Activated T-helper 2 cell treated with anti-CD3 and anti-CD28 coated beads, Interferon-gamma antibody, Interleukin-2, Interleukin-4, amounts not matched to agents 10 μg/mL and 5 μg/mL and 100 μg/mL, durations not matched to agents 14 hours and 24 hours and 36 hours (primary cell): ENCODE measurements around the gene CCNYL1. TPM values are rescaled to one million over a fixed set of nuclear protein-coding genes. Genes with fewer than 3 reads are reported as not detected.
"Not testable (repeated sequence)": the region's sequence is repeated elsewhere in the genome, so short reads cannot be mapped to it uniquely, and the experiment has no call there.

Experiments used
- DNase-seq: peaks from one replicate; pipeline ENCODE4 v3.0.0; 2021; ENCODE audit warnings: low spot score
- H3K27ac Mint-ChIP-seq: one replicate; pipeline ENCODE4 v1.8.0; 2021; ENCODE audit warnings: mixed read lengths
- H3K27me3 Mint-ChIP-seq: one replicate; pipeline ENCODE4 v1.8.0; 2021; ENCODE audit warnings: low read depth, mixed read lengths
- H3K36me3 Mint-ChIP-seq: one replicate; pipeline ENCODE4 v1.8.0; 2021; ENCODE audit warnings: low read depth, mixed read lengths
- H3K4me1 Mint-ChIP-seq: one replicate; pipeline ENCODE4 v1.8.0; 2021; ENCODE audit warnings: low read depth, mixed read lengths
- H3K4me3 Mint-ChIP-seq: one replicate; pipeline ENCODE4 v1.8.0; 2021; ENCODE audit warnings: low read depth, mild to moderate bottlenecking, moderate library complexity, mixed read lengths
- H3K9me3 Mint-ChIP-seq: one replicate; pipeline ENCODE4 v1.8.0; 2021; ENCODE audit warnings: mixed read lengths
- intact Hi-C: fragments of 100-400 bp; cut with micrococcal nuclease; formaldehyde crosslinking; loops from one replicate; pipeline ENCODE4 v1.15.1; 2023
- total RNA-seq: library from RNA; stranded (reverse); gene quantifications from 2 replicates; pipeline ENCODE4 v1.2.3, GENCODE V29; 2022

The CCNYL1 gene
- total RNA-seq, 1 donor from 2014 or later, result 8.2 TPM

- H3K36me3 Mint-ChIP-seq, result no peaks in the 10 kb centered on the region
- H3K4me1 Mint-ChIP-seq, result peaks cover 8% of the 10 kb centered on the region
- H3K4me3 Mint-ChIP-seq, result no peak overlapping the region
- no peak for DNase-seq
- no peaks in the 10 kb centered on the region for H3K9me3 Mint-ChIP-seq
- H3K27me3 Mint-ChIP-seq, result no peaks in the 10 kb centered on the region
- intact Hi-C loops, result no loop called here
- no peak overlapping the region for H3K27ac Mint-ChIP-seq
Measured at GRCh38 chr2:207686812-207687211, 24.6 kb upstream of the CCNYL1 start.

- Mint-ChIP-seq H3K27ac (peak overlapping the region; percentile 17), H3K27me3 (no peaks in the 10 kb centered on the region), H3K4me1 (peaks cover 8% of the 10 kb centered on the region), H3K4me3 (no peak overlapping the region), H3K9me3 (no peaks in the 10 kb centered on the region), H3K36me3 (no peaks in the 10 kb centered on the region)
- intact Hi-C loops, result no loop called here
- no peak for DNase-seq
Measured at GRCh38 chr2:207688597-207688996, 22.8 kb upstream of the CCNYL1 start.

GRCh38 chr2:207690845-207691461 lies 20.5 kb upstream of the CCNYL1 start:
- intact Hi-C loops, result loop anchor here (5.0 kb wide), 1 partner anchor 59 kb away; no protein-coding TSS in a partner anchor
- DNase-seq, H3K27ac Mint-ChIP-seq, H3K4me1 Mint-ChIP-seq, H3K4me3 Mint-ChIP-seq, H3K27me3 Mint-ChIP-seq, H3K9me3 Mint-ChIP-seq, H3K36me3 Mint-ChIP-seq: not testable (repeated sequence)

GRCh38 chr2:207692206-207693065 lies 19.0 kb upstream of the CCNYL1 start:
- Mint-ChIP-seq H3K27me3 (no peaks in the 10 kb centered on the region), H3K27ac (no peak overlapping the region), H3K4me1 (peaks cover 9% of the 10 kb centered on the region)

GRCh38 chr2:207693641-207694249 lies 17.7 kb upstream of the CCNYL1 start:
- Mint-ChIP-seq H3K4me3 (no peak overlapping the region), H3K27me3 (no peaks in the 10 kb centered on the region), H3K9me3 (no peaks in the 10 kb centered on the region), H3K4me1 (peaks cover 3% of the 10 kb centered on the region), H3K27ac (no peak overlapping the region), H3K36me3 (no peaks in the 10 kb centered on the region)
- intact Hi-C loops, result loop anchor here (5.0 kb wide), 1 partner anchor 61 kb away; no protein-coding TSS in a partner anchor
- DNase-seq, result no peak

More at GRCh38 chr2:207692206-207693065, 19.0 kb upstream of the CCNYL1 start:
- H3K9me3 Mint-ChIP-seq, result no peaks in the 10 kb centered on the region
- no peak overlapping the region for H3K4me3 Mint-ChIP-seq
- intact Hi-C loops, result loop anchor here (5.0 kb wide), 1 partner anchor 60 kb away; no protein-coding TSS in a partner anchor
- no peak for DNase-seq
- no peaks in the 10 kb centered on the region for H3K36me3 Mint-ChIP-seq

GRCh38 chr2:207694811-207695281 lies 16.6 kb upstream of the CCNYL1 start:
- Mint-ChIP-seq H3K4me3 (no peak overlapping the region), H3K36me3 (no peaks in the 10 kb centered on the region), H3K9me3 (no peaks in the 10 kb centered on the region), H3K4me1 (peaks cover 3% of the 10 kb centered on the region), H3K27ac (no peak overlapping the region), H3K27me3 (no peaks in the 10 kb centered on the region)
- DNase-seq, result no peak
- intact Hi-C loops, result loop anchor here (5.0 kb wide), 1 partner anchor 63 kb away; no protein-coding TSS in a partner anchor

- H3K4me1 Mint-ChIP-seq, result peaks cover 3% of the 10 kb centered on the region
- no peaks in the 10 kb centered on the region for H3K27me3 Mint-ChIP-seq
- H3K4me3 Mint-ChIP-seq, result no peak overlapping the region
Measured at GRCh38 chr2:207695293-207695692, 16.1 kb upstream of the CCNYL1 start.

GRCh38 chr2:207696911-207697310 lies 14.5 kb upstream of the CCNYL1 start:
- DNase-seq, H3K27me3 Mint-ChIP-seq, H3K27ac Mint-ChIP-seq, H3K4me3 Mint-ChIP-seq, H3K9me3 Mint-ChIP-seq, H3K4me1 Mint-ChIP-seq, H3K36me3 Mint-ChIP-seq, intact Hi-C loops: not testable (repeated sequence)

More at GRCh38 chr2:207695293-207695692, 16.1 kb upstream of the CCNYL1 start:
- Mint-ChIP-seq H3K36me3 (no peaks in the 10 kb centered on the region), H3K27ac (no peak overlapping the region), H3K9me3 (no peaks in the 10 kb centered on the region)
- DNase-seq, result no peak
- intact Hi-C loops, result no loop called here

- DNase-seq, result no peak
- Mint-ChIP-seq H3K36me3 (no peaks in the 10 kb centered on the region), H3K4me1 (peaks cover 1% of the 10 kb centered on the region), H3K9me3 (no peaks in the 10 kb centered on the region), H3K4me3 (no peak overlapping the region), H3K27ac (no peak overlapping the region), H3K27me3 (no peaks in the 10 kb centered on the region)
- intact Hi-C loops, result no loop called here
Measured at GRCh38 chr2:207697411-207697810, 14.0 kb upstream of the CCNYL1 start.

DNA sequence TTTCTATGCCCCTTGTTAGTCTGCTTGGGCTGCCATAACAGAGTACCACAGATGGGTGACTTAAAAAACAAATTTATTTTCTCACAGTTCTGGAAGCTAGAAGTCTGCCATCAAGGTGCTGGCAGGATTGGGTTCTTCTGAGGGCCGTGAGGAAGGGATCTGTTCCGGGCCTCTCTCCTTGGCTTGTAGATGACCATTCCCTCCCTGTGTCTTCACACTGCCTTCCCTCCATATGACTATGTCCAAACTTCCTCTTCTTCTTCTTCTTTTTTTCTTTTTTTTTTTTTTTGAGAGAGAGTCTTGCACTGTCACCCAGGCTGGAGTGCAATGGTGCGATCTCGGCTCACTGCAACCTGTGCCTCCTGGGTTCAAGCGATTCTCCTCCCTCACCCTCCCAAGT lies 13.1 kb upstream of the CCNYL1 start:
- no peak overlapping the region for H3K27ac Mint-ChIP-seq
- H3K36me3 Mint-ChIP-seq, result no peaks in the 10 kb centered on the region
- intact Hi-C loops, result no loop called here
- DNase-seq, result no peak
- H3K4me1 Mint-ChIP-seq, result peaks cover 1% of the 10 kb centered on the region
- H3K27me3 Mint-ChIP-seq, result no peaks in the 10 kb centered on the region
- H3K9me3 Mint-ChIP-seq, result no peaks in the 10 kb centered on the region
- H3K4me3 Mint-ChIP-seq, result no peak overlapping the region

- H3K27me3 Mint-ChIP-seq, result peaks cover 3% of the 10 kb centered on the region
- intact Hi-C loops, result no loop called here
Measured at GRCh38 chr2:207704078-207704477, 7.4 kb upstream of the CCNYL1 start.

GRCh38 chr2:207704671-207705070 lies 6.8 kb upstream of the CCNYL1 start:
- Mint-ChIP-seq H3K27me3 (peaks cover 3% of the 10 kb centered on the region), H3K4me3 (no peak overlapping the region), H3K9me3 (no peaks in the 10 kb centered on the region), H3K36me3 (no peaks in the 10 kb centered on the region), H3K27ac (no peak overlapping the region), H3K4me1 (peaks cover 6% of the 10 kb centered on the region)
- DNase-seq, result no peak
- intact Hi-C loops, result no loop called here

More at GRCh38 chr2:207704078-207704477, 7.4 kb upstream of the CCNYL1 start:
- H3K36me3 Mint-ChIP-seq, result no peaks in the 10 kb centered on the region
- H3K4me3 Mint-ChIP-seq, result no peak overlapping the region
- no peak overlapping the region for H3K27ac Mint-ChIP-seq
- peaks cover 6% of the 10 kb centered on the region for H3K4me1 Mint-ChIP-seq
- no peaks in the 10 kb centered on the region for H3K9me3 Mint-ChIP-seq
- no peak for DNase-seq
